Measurements from ENCODE around the gene PUSL1.

DNA sequence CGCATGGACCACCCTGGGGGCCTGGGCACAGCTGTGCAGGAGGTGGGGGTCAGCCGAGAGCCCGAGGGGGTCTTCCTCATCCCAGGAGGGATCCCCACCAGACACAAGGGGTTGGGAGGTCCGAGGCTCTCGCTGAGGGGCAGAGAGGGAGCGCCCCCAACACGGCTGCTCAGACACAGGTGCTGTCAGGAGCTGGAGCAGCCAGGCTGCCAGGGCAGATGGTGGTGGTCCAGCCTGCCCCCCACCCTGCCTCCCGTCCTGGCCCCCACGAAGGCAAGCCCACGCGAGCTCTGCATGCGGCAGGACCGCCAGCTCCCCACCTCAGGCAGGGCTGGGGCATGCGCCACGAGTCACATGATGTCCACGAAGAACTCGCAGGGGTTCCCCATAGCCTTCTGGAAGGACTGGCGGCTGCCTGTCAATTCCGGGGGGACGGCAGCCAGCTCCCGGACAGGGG, 27.4 kb downstream of the PUSL1 start:
- no peak for TF ChIP-seq GATA2 (IDR thresholded peaks at IDR 0.05; ENCODE audit: low read depth, low read length)
- no peak for TF ChIP-seq GATA3 (IDR thresholded peaks at IDR 0.05; ENCODE audit: low read depth, low read length)

All from SH-SY5Y (cell line).